PC-9 (cell line): ENCODE results near the gene LRP8. TPM values are rescaled to one million over a fixed set of nuclear protein-coding genes. Genes with fewer than 3 reads are reported as not detected.

Experiments
- BruUV-seq: library from RNA; stranded (reverse); fragments of 400-500 nt; replicated peaks from 2 replicates; lab custom pipeline; 2021; lab: Mats Ljungman, UMichigan
- CTCF ChIA-PET: fragments of 300-600 bp; sonication (Branson Sonifier 250); formaldehyde crosslinking; loops from one replicate; lab custom pipeline; 2022; ENCODE audit warnings: antibody characterized with exemption; lab: Charles Lee
- POLR2A ChIA-PET: fragments of 300-600 bp; sonication (Branson Sonifier 250); formaldehyde crosslinking; loops from one replicate; lab custom pipeline; 2022; ENCODE audit warnings: antibody characterized with exemption; ENCODE audit not compliant: unreplicated experiment; lab: Charles Lee
- DNase-seq, 2 experiments: peaks; one replicate each; pipeline versions ENCODE4 v3.0.0 to v3.0.0-alpha.2; 2015 to 2022; ENCODE audit warnings: mixed read lengths in 1 of 2
- H2AFZ ChIP-seq: fragments of 200-600 bp; sonication (generic); 2 replicates; pipeline ENCODE4 v1.8.1; 2017; ENCODE audit warnings: antibody characterized with exemption
- H3F3A ChIP-seq: fragments of 200-600 bp; sonication (generic); 2 replicates; pipeline ENCODE4 v1.8.1; 2017; ENCODE audit warnings: antibody characterized with exemption, mild to moderate bottlenecking, low read depth; ENCODE audit not compliant: insufficient read depth
- H3K27ac ChIP-seq: fragments of 200-600 bp; sonication (generic); 2 replicates; pipeline ENCODE4 v1.6.1; 2016; ENCODE audit warnings: mixed run types
- H3K27me3 ChIP-seq: fragments of 200-600 bp; sonication (generic); 2 replicates; pipeline ENCODE4 v1.6.1; 2016; ENCODE audit warnings: low read depth, mixed run types; ENCODE audit not compliant: insufficient read depth
- H3K36me3 ChIP-seq: fragments of 200-600 bp; sonication (generic); 2 replicates; pipeline ENCODE4 v1.6.1; 2016; ENCODE audit warnings: low read depth, mixed run types
- H3K4me1 ChIP-seq: fragments of 200-600 bp; sonication (generic); replicated peaks from 2 replicates; pipeline ENCODE4 v1.6.1; 2016; ENCODE audit warnings: mixed run types; ENCODE audit not compliant: insufficient read depth
- H3K4me2 ChIP-seq: fragments of 200-600 bp; sonication (generic); 2 replicates; pipeline ENCODE4 v1.6.1; 2017; ENCODE audit warnings: mixed run types
- H3K4me3 ChIP-seq: fragments of 200-600 bp; sonication (generic); 2 replicates; pipeline ENCODE4 v1.6.1; 2016; ENCODE audit warnings: mixed run types
- H3K79me2 ChIP-seq: fragments of 200-600 bp; sonication (generic); 2 replicates; pipeline ENCODE4 v1.6.1; 2017; ENCODE audit warnings: low read depth, mixed run types
- H3K9me2 ChIP-seq: fragments of 200-600 bp; sonication (generic); 2 replicates; pipeline ENCODE4 v1.8.1; 2017; ENCODE audit warnings: mild to moderate bottlenecking; ENCODE audit not compliant: insufficient read depth
- H3K9me3 ChIP-seq: fragments of 200-600 bp; sonication (generic); 2 replicates; pipeline ENCODE4 v1.8.1; 2016; ENCODE audit warnings: low read depth; ENCODE audit not compliant: insufficient read depth
- H4K20me1 ChIP-seq: fragments of 200-600 bp; sonication (generic); 2 replicates; pipeline ENCODE4 v1.8.1; 2017; ENCODE audit not compliant: insufficient read depth
- EZH2 ChIP-seq: fragments of 200-600 bp; sonication (generic); IDR thresholded peaks from 2 replicates; pipeline ENCODE4 v1.8.0; 2017; ENCODE audit warnings: antibody characterized with exemption, low read depth
- intact Hi-C: fragments of 100-400 bp; cut with micrococcal nuclease; formaldehyde crosslinking; loops from one replicate; pipeline ENCODE4 v1.10.0; 2022; ENCODE audit not compliant: unreplicated experiment
- total RNA-seq: library from RNA; stranded (reverse); gene quantifications from 2 replicates; pipeline ENCODE4 v1.2.3, GENCODE V29; 2021
- TF ChIP-seq, protein P1 (sequence below): fragments of 200-600 bp; sonication (generic); conservative IDR thresholded peaks from 2 replicates; pipeline ENCODE4 v1.6.1; 2017; ENCODE audit warnings: mixed run types, antibody characterized with exemption, mild to moderate bottlenecking, moderate library complexity

Gene LRP8
- total RNA-seq, 1 experiment from 2014 or later: 85.3 TPM

DNA sequence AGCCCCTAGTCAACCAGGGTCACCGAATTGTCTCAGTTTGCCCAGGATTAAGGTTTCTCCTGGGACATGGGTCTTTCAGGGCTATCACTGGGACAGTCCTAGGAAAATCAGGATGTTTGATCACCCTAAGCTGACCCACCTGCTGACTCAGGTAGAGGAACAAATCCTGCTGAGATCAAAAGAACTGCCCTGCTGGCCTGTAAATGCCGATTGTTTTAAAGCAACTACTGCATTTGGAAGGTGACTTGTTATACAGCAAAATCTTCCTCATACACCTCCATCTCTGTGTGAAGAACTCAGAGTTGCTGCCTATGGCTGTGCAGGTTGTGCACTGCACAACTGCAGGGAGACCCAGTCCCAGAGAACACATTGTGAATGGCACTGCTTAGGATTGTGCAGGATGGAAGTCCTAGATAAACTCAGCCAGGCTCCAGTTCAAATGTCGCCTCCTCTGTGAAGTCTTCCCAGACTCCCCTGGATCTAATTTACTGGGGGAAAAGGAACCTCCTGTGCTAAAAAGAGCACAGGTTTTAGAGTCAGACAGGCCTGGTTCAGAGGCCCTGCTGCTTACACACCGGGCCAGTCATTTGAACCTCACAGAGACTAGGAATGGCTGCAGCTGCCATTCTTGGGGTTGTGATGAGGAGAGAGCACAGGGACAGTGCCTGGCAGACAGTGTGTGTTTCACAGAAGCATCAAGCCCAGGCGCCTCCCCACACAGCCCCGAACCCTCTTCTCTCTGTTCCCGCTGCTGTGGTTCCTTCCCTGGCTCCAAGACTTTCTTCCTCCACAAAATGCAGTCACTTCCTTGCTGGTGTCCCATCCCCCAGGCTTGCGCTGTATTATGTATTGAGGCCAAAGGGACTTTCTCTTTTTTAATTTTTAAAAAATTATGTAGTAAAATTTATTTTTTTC is 23.2 kb upstream of the LRP8 start:
- Histone ChIP-seq H3K4me3 (no peak overlapping the region), H3K9me2 (no peaks in the 10 kb centered on the region), H3K9me3 (peaks cover 3% of the 10 kb centered on the region; the same call in 1 of the 2 replicates), H2AFZ (no peak overlapping the region), H3K4me2 (no peak overlapping the region), H3K4me1 (no peaks in the 10 kb centered on the region), H4K20me1 (no peaks in the 10 kb centered on the region), H3K27ac (no peak overlapping the region), H3K79me2 (no peaks in the 10 kb centered on the region), H3F3A (no peaks in the 10 kb centered on the region), H3K36me3 (no peaks in the 10 kb centered on the region), H3K27me3 (no peaks in the 10 kb centered on the region)
- CTCF ChIA-PET: no interaction called here
- TF ChIP-seq EZH2: no peak
- TF ChIP-seq, protein P1, sequence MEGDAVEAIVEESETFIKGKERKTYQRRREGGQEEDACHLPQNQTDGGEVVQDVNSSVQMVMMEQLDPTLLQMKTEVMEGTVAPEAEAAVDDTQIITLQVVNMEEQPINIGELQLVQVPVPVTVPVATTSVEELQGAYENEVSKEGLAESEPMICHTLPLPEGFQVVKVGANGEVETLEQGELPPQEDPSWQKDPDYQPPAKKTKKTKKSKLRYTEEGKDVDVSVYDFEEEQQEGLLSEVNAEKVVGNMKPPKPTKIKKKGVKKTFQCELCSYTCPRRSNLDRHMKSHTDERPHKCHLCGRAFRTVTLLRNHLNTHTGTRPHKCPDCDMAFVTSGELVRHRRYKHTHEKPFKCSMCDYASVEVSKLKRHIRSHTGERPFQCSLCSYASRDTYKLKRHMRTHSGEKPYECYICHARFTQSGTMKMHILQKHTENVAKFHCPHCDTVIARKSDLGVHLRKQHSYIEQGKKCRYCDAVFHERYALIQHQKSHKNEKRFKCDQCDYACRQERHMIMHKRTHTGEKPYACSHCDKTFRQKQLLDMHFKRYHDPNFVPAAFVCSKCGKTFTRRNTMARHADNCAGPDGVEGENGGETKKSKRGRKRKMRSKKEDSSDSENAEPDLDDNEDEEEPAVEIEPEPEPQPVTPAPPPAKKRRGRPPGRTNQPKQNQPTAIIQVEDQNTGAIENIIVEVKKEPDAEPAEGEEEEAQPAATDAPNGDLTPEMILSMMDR: no peak
- BruUV-seq: no TSS peak
- POLR2A ChIA-PET: no interaction called here
- DNase-seq: no peak
- intact Hi-C loops: no loop called here

DNA sequence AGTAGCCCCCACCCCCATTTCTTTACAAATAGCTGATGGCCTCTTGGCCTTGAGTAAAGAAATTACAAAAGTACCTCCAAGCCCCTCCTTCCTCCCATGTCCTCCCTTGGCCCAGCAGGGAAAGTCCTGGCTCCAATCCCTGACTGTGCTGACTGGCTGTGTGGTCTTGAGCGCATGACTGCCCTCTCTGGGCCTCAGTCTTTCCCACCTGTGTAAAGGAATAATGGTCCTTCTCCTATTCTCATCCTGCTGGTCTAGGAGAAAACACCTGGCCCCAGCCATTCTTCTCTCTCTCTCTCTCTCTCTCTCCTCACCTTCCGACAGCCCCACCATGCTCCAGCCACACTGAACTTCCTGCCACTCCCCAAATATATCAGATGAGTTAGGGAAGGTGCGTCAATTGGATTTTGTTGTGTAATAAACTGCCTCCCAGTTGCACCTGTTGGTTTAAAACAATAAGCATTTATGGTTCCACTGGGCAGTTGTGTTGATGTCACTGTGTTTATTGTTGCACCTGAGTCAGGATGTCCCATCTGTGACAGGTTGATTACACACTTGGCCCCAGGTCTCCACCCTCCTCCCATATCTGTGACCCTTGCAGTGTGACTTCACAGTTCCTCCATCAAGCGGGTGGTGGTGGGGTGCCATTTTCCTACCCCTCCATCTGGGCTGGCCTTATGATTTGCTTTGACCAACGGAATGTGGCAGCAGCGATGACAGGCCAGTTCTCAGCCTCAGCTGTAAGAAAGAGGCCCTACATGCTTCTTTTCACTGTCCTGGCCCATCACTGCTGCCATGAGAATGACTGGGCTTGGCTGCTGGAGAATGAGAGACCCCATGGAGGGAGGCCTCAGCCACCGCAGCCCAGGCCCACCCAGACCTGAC is 22.3 kb upstream of the LRP8 start:
- no peak for DNase-seq
- Histone ChIP-seq H3K4me2 (no peak overlapping the region), H3K4me3 (no peak overlapping the region), H3K9me2 (no peaks in the 10 kb centered on the region), H2AFZ (no peak overlapping the region), H3K79me2 (no peaks in the 10 kb centered on the region), H3F3A (no peaks in the 10 kb centered on the region), H3K9me3 (peaks cover 3% of the 10 kb centered on the region; the same call in 1 of the 2 replicates), H3K27me3 (no peaks in the 10 kb centered on the region), H4K20me1 (no peaks in the 10 kb centered on the region), H3K27ac (no peak overlapping the region), H3K36me3 (no peaks in the 10 kb centered on the region), H3K4me1 (no peaks in the 10 kb centered on the region)
- ChIA-PET POLR2A (no interaction called here), CTCF (no interaction called here)
- TF ChIP-seq, protein P1: no peak
- no TSS peak for BruUV-seq
- intact Hi-C loops: no loop called here

DNA sequence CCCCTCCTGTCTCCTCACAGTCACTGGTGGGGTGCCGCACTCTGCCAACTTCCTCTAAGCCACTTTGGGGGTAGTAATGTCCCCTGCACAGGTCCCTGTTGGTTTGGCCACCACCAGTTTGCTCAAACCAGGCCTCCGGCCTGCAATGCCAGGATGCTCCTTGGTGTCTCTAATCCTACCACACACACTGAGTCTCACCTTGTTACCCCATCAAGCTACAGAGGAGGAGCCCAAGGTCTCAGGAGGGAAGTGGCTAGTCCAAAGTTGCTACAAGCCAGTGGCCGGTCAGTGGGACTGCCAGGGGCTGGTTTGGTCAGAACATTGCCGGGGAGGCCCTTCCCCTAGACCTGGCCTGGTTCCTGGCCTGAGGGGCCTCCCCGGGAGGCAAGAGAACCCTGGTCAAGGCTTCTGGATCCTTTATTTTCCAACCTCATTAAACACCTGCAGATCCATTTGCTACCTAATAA is 21.5 kb upstream of the LRP8 start:
- POLR2A ChIA-PET: no interaction called here

More for the DNA sequence above, 21.5 kb upstream of the LRP8 start:
- CTCF ChIA-PET: no interaction called here
- Histone ChIP-seq H4K20me1 (no peaks in the 10 kb centered on the region), H2AFZ (no peak overlapping the region), H3K27ac (no peak overlapping the region), H3K79me2 (no peaks in the 10 kb centered on the region), H3K9me3 (no peaks in the 10 kb centered on the region), H3K9me2 (no peaks in the 10 kb centered on the region), H3K4me2 (no peak overlapping the region), H3K36me3 (no peaks in the 10 kb centered on the region), H3F3A (no peaks in the 10 kb centered on the region), H3K4me1 (no peaks in the 10 kb centered on the region), H3K27me3 (no peaks in the 10 kb centered on the region), H3K4me3 (no peak overlapping the region)
- no TSS peak for BruUV-seq
- no peak for DNase-seq
- intact Hi-C loops: no loop called here
- no peak for TF ChIP-seq EZH2
- TF ChIP-seq, protein P1: no peak
